SK-N-SH (cell line): ENCODE results near the gene STK35. TPM values are rescaled to one million over a fixed set of nuclear protein-coding genes. Genes with fewer than 3 reads are reported as not detected.

Source experiments
- CTCF ChIA-PET: fragments of 300-600, 350-600 bp; formaldehyde crosslinking; extraction: SDS; loops from one replicate; lab custom pipeline; 2021; lab: Yijun Ruan, JAX
- POLR2A ChIA-PET: fragments of 350-600 bp; sonication (Branson Sonifier 250); formaldehyde crosslinking; extraction: SDS; loops from one replicate; lab custom pipeline; 2020; ENCODE audit warnings: antibody characterized with exemption, inconsistent platforms; lab: Yijun Ruan, JAX
- DNase-seq: peaks from one replicate; pipeline ENCODE4 v3.0.0; 2012
- H2AFZ ChIP-seq: fragments of 200-600 bp; sonication (generic); 2 replicates; pipeline ENCODE4 v1.8.1; 2016; ENCODE audit warnings: antibody characterized with exemption, mild to moderate bottlenecking, low read depth
- H3F3A ChIP-seq: fragments of 200-600 bp; sonication (generic); replicated peaks from 2 replicates; pipeline ENCODE3; 2016; ENCODE audit warnings: antibody characterized with exemption, mild to moderate bottlenecking; ENCODE audit not compliant: insufficient read depth
- H3K27ac ChIP-seq, 2 experiments: fragments of 200-500 bp in 1 of 2; fragments of 200-600 bp in 1 of 2; sonication (Bioruptor generic) in 1 of 2; sonication (generic), shearing (Covaris generic) in 1 of 2; 2 replicates each; pipeline versions ENCODE4 v1.5.1 to v1.6.1; 2014 to 2016; ENCODE audit warnings: low read depth in 2 of 2, inconsistent platforms in 1 of 2, low read length in 1 of 2, mild to moderate bottlenecking in 1 of 2, mixed read lengths in 1 of 2
- H3K27me3 ChIP-seq: fragments of 200-600 bp; sonication (generic), shearing (Covaris generic); 2 replicates; pipeline ENCODE4 v1.6.1; 2016; ENCODE audit warnings: mixed run types; ENCODE audit not compliant: insufficient read depth
- H3K36me3 ChIP-seq, 2 experiments: fragments of 200-500 bp in 1 of 2; fragments of 200-600 bp in 1 of 2; sonication (Bioruptor generic) in 1 of 2; sonication (generic) in 1 of 2; replicated peaks in 1 of 2; 2 replicates each; pipeline versions ENCODE3 to v1.5.1; 2014 to 2016; ENCODE audit warnings: low read length in 1 of 2, mild to moderate bottlenecking in 1 of 2; ENCODE audit not compliant: insufficient read depth in 2 of 2, control insufficient read depth in 1 of 2
- H3K4me1 ChIP-seq, 2 experiments: fragments of 200-500 bp in 1 of 2; fragments of 200-600 bp in 1 of 2; sonication (Bioruptor generic) in 1 of 2; sonication (generic), shearing (Covaris generic) in 1 of 2; 2 replicates each; pipeline versions ENCODE4 v1.5.1 to v1.6.1; 2014 to 2016; ENCODE audit warnings: low read depth in 1 of 2, low read length in 1 of 2, mixed run types in 1 of 2; ENCODE audit not compliant: insufficient read depth in 2 of 2, control insufficient read depth in 1 of 2
- H3K4me2 ChIP-seq: fragments of 200-600 bp; sonication (generic), shearing (Covaris generic); 2 replicates; pipeline ENCODE4 v1.6.1; 2017; ENCODE audit warnings: mixed run types
- H3K4me3 ChIP-seq, 2 experiments: fragments of 200-500 bp in 1 of 2; fragments of 200-600 bp in 1 of 2; sonication (Bioruptor generic) in 1 of 2; sonication (generic), shearing (Covaris generic) in 1 of 2; 2 replicates each; pipeline versions ENCODE4 v1.5.1 to v1.8.1; 2014 to 2016; ENCODE audit warnings: low read depth in 2 of 2, inconsistent platforms in 1 of 2, low read length in 1 of 2, mild to moderate bottlenecking in 1 of 2, mixed read lengths in 1 of 2, moderate library complexity in 1 of 2
- H3K79me2 ChIP-seq: fragments of 200-600 bp; sonication (generic); 2 replicates; pipeline ENCODE4 v1.8.1; 2017; ENCODE audit warnings: mild to moderate bottlenecking; ENCODE audit not compliant: insufficient read depth
- H3K9ac ChIP-seq: fragments of 200-600 bp; sonication (generic); 2 replicates; pipeline ENCODE4 v1.6.1; 2017; ENCODE audit warnings: mixed run types
- H3K9me2 ChIP-seq: fragments of 200-600 bp; sonication (generic); 2 replicates; pipeline ENCODE4 v1.6.1; 2017; ENCODE audit warnings: mixed run types
- H3K9me3 ChIP-seq: fragments of 200-600 bp; sonication (generic); 2 replicates; pipeline ENCODE4 v1.6.1; 2017; ENCODE audit warnings: mixed run types, mild to moderate bottlenecking, moderate library complexity
- H4K20me1 ChIP-seq: fragments of 200-600 bp; sonication (generic); 2 replicates; pipeline ENCODE4 v1.6.1; 2017; ENCODE audit warnings: mild to moderate bottlenecking, mixed run types; ENCODE audit not compliant: insufficient read depth
- CHD2 ChIP-seq: fragments of 150-350 bp; IDR thresholded peaks from 2 replicates; pipeline ENCODE4 v1.6.1; 2018; ENCODE audit warnings: low read length; ENCODE audit not compliant: partially characterized antibody
- GATA2 ChIP-seq: sonication (generic); formaldehyde crosslinking; IDR thresholded peaks from 2 replicates; pipeline ENCODE4 v1.5.0; 2020; ENCODE audit warnings: mild to moderate bottlenecking, missing genetic modification reagents
- IRF3 ChIP-seq: fragments of 150-350 bp; IDR thresholded peaks from 2 replicates; pipeline ENCODE4 v1.6.1; 2016; ENCODE audit warnings: mild to moderate bottlenecking, low read depth, low read length
- NFIC ChIP-seq: IDR thresholded peaks from 2 replicates; pipeline ENCODE4 v1.4.0; 2012; ENCODE audit warnings: borderline replicate concordance
- POLR2AphosphoS5 ChIP-seq: IDR thresholded peaks from 2 replicates; pipeline ENCODE4 v1.6.1; 2012; ENCODE audit warnings: low read depth, low read length
- RAD21 ChIP-seq: IDR thresholded peaks from 2 replicates; pipeline ENCODE4 v1.6.1; 2012; ENCODE audit warnings: mild to moderate bottlenecking, low read length
- REST ChIP-seq: IDR thresholded peaks from 2 replicates; pipeline ENCODE4 v1.6.1; 2012; ENCODE audit warnings: mild to moderate bottlenecking, low read depth, low read length, moderate library complexity
- USF2 ChIP-seq: fragments of 150-350 bp; IDR thresholded peaks from 2 replicates; pipeline ENCODE4 v1.6.1; 2017; ENCODE audit warnings: antibody characterized with exemption, low read length, low read depth, borderline replicate concordance
- WGBS: methylation state at CpG from one replicate; pipeline ENCODE4 v1.1.6; 2017; ENCODE audit warnings: low lambda C conversion rate; 5-methylcytosine and 5-hydroxymethylcytosine counted together
- polyA plus RNA-seq, 3 experiments: library from polyadenylated mRNA; depleted of rRNA; stranded (reverse); fragments of >200 nt; gene quantifications; 2 replicates each; pipeline ENCODE4 v1.2.3, GENCODE V29; 2012

Gene STK35
- polyA plus RNA-seq, 1 of the 3 experiments (the other 2 are of a cell fraction): 6.7 TPM

- ChIA-PET POLR2A (no interaction called here), CTCF (interaction anchor here (0.9 kb wide), 2 partner anchors 79 to 86 kb away, joined by 3 to 4 read pairs; no protein-coding TSS in a partner anchor)
- H3K27ac ChIP-seq: no peak overlapping the region
- peaks cover 22% of the 10 kb centered on the region for H3K27me3 ChIP-seq
- H3K9me2 ChIP-seq: no peaks in the 10 kb centered on the region
- H3K4me1 ChIP-seq: no peaks in the 10 kb centered on the region
- no peak for TF ChIP-seq USF2
- TF ChIP-seq POLR2AphosphoS5: no peak
- no peak for TF ChIP-seq IRF3
- TF ChIP-seq RAD21: no peak
- no peak for TF ChIP-seq REST
- TF ChIP-seq NFIC: no peak
- H2AFZ ChIP-seq: no peak overlapping the region
- no peaks in the 10 kb centered on the region for H4K20me1 ChIP-seq
- H3K79me2 ChIP-seq: no peaks in the 10 kb centered on the region
- no peaks in the 10 kb centered on the region for H3F3A ChIP-seq
- H3K4me3 ChIP-seq: no peak overlapping the region
- H3K4me2 ChIP-seq: no peak overlapping the region
- H3K36me3 ChIP-seq: no peaks in the 10 kb centered on the region
- no peaks in the 10 kb centered on the region for H3K9me3 ChIP-seq
- H3K9ac ChIP-seq: no peak overlapping the region
- 63% methylated on average over 11 of the region's 11 CpGs for WGBS
- no peak for DNase-seq
Observed at GRCh38 chr20:2086177-2086979, 15.2 kb upstream of the STK35 start.

GRCh38 chr20:2086980-2087377 is 14.6 kb upstream of the STK35 start:
- H3F3A ChIP-seq: peaks cover 1% of the 10 kb centered on the region

More at GRCh38 chr20:2086980-2087377, 14.6 kb upstream of the STK35 start:
- H3K9me2 ChIP-seq: no peaks in the 10 kb centered on the region
- 45% methylated on average over 2 of the region's 2 CpGs for WGBS
- peaks cover 26% of the 10 kb centered on the region for H3K27me3 ChIP-seq
- CTCF ChIA-PET: interaction anchor here (0.9 to 1.2 kb wide), 3 partner anchors 62 to 86 kb away, joined by 3 to 4 read pairs (median 3); no protein-coding TSS in a partner anchor
- no peak for DNase-seq
- H3K79me2 ChIP-seq: no peaks in the 10 kb centered on the region
- H3K27ac ChIP-seq: no peak overlapping the region
- no peaks in the 10 kb centered on the region for H4K20me1 ChIP-seq
- POLR2A ChIA-PET: no interaction called here
- no peaks in the 10 kb centered on the region for H3K4me1 ChIP-seq
- no peak overlapping the region for H3K9ac ChIP-seq
- H3K36me3 ChIP-seq: no peaks in the 10 kb centered on the region
- H3K4me3 ChIP-seq: no peak overlapping the region
- H3K4me2 ChIP-seq: no peak overlapping the region
- no peak for TF ChIP-seq GATA2 (CRISPR knock-in tag)
- TF ChIP-seq RAD21: no peak
- no peak for TF ChIP-seq CHD2
- no peak for TF ChIP-seq NFIC
- no peaks in the 10 kb centered on the region for H3K9me3 ChIP-seq
- H2AFZ ChIP-seq: no peak overlapping the region
